K562 (cell line): Measurements from ENCODE around the gene NR6A1. TPM values are rescaled to one million over a fixed set of nuclear protein-coding genes. Genes with fewer than 3 reads are reported as not detected.
A peak's percentile ranks its signal among the peaks of the same experiment; 100 is the strongest.

Experiments used
- BCLAF1 ChIP-seq, 2 experiments: fragments of 450-650 bp in 1 of 2; IDR thresholded peaks; 2 replicates each; pipeline ENCODE4 v1.6.1; 2011 to 2017; ENCODE audit warnings: low read depth in 2 of 2, antibody characterized with exemption in 1 of 2, borderline replicate concordance in 1 of 2, low read length in 1 of 2, mild to moderate bottlenecking in 1 of 2, mixed read lengths in 1 of 2; ENCODE audit not compliant: control insufficient read depth in 1 of 2
- DEAF1 ChIP-seq: fragments of 450-650 bp; formaldehyde crosslinking; IDR thresholded peaks from 2 replicates; pipeline ENCODE4 v1.4.0; 2020; ENCODE audit warnings: mild to moderate bottlenecking, moderate library complexity
- FOSL1 ChIP-seq: fragments of 200-800 bp; sonication (Bioruptor generic); conservative IDR thresholded peaks from 2 replicates; pipeline ENCODE4 v1.6.1; 2016; ENCODE audit warnings: missing genetic modification characterization, missing compliant biosample characterization
- FOXJ2 ChIP-seq: fragments of 200-800 bp; sonication (Bioruptor generic); IDR thresholded peaks from 2 replicates; pipeline ENCODE4 v1.6.1; 2016; ENCODE audit warnings: missing genetic modification characterization, missing compliant biosample characterization
- HDAC3 ChIP-seq: fragments of 450-650 bp; IDR thresholded peaks from 2 replicates; pipeline ENCODE4 v1.6.1; 2018; ENCODE audit warnings: borderline replicate concordance, mild to moderate bottlenecking, moderate library complexity; ENCODE audit not compliant: partially characterized antibody
- HIVEP1 ChIP-seq: fragments of 250-450 bp; sonication (Bioruptor Pico); IDR thresholded peaks from 2 replicates; pipeline ENCODE4 v1.4.0; 2020; ENCODE audit warnings: mild to moderate bottlenecking
- HLTF ChIP-seq: fragments of 450-650 bp; IDR thresholded peaks from 2 replicates; pipeline ENCODE4 v1.6.1; 2016
- HNRNPK ChIP-seq: fragments of 200-400 bp; formaldehyde crosslinking; IDR thresholded peaks from one replicate; pipeline ENCODE4 v1.6.1; 2018; ENCODE audit warnings: mild to moderate bottlenecking, low read depth, low read length; ENCODE audit not compliant: poor library complexity, severe bottlenecking
- HNRNPL ChIP-seq: fragments of 200-400 bp; formaldehyde crosslinking; IDR thresholded peaks from 2 replicates; pipeline ENCODE4 v1.6.1; 2017; ENCODE audit warnings: low read depth, mild to moderate bottlenecking, low read length
- JUNB ChIP-seq: fragments of 450-650 bp; formaldehyde crosslinking; conservative IDR thresholded peaks from 2 replicates; pipeline ENCODE4 v1.4.0; 2020; ENCODE audit warnings: mild to moderate bottlenecking
- MXI1 ChIP-seq: IDR thresholded peaks from 2 replicates; pipeline ENCODE4 v1.6.1; 2011; ENCODE audit warnings: low read depth, mild to moderate bottlenecking, improper control_type of control experiment, low read length
- OTX1 ChIP-seq: fragments of 450-650 bp; formaldehyde crosslinking; IDR thresholded peaks from 2 replicates; pipeline ENCODE4 v1.4.0; 2022; ENCODE audit warnings: mild to moderate bottlenecking
- RBM39 ChIP-seq: fragments of 200-400 bp; formaldehyde crosslinking; optimal IDR thresholded peaks from 2 replicates; pipeline ENCODE3; 2018; ENCODE audit warnings: low read depth, low read length
- RHOXF2B ChIP-seq: fragments of 250-450 bp; sonication (Bioruptor Pico); conservative IDR thresholded peaks from 2 replicates; pipeline ENCODE4 v1.5.1; 2021
- RUNX1 ChIP-seq: sonication (generic); IDR thresholded peaks from 2 replicates; pipeline ENCODE4 v1.6.1; 2016; ENCODE audit warnings: antibody characterized with exemption, low read depth
- SRSF7 ChIP-seq: fragments of 200-400 bp; formaldehyde crosslinking; optimal IDR thresholded peaks from 2 replicates; pipeline ENCODE3; 2017; ENCODE audit warnings: mild to moderate bottlenecking, low read depth, low read length
- TAF9B ChIP-seq: fragments of 450-650 bp; IDR thresholded peaks from 2 replicates; pipeline ENCODE4 v1.6.1; 2018; ENCODE audit warnings: mild to moderate bottlenecking; ENCODE audit not compliant: partially characterized antibody
- TFAM ChIP-seq: fragments of 250-450 bp; sonication (Bioruptor Pico); conservative IDR thresholded peaks from 2 replicates; pipeline ENCODE4 v1.5.0; 2021; ENCODE audit warnings: mild to moderate bottlenecking, moderate library complexity
- ZNF583 ChIP-seq: fragments of 250-450 bp; sonication (Bioruptor Pico); IDR thresholded peaks from 2 replicates; pipeline ENCODE4 v1.4.0; 2020
- polyA plus RNA-seq, 8 experiments: library from polyadenylated mRNA; depleted of rRNA in 4 of 8; stranded (reverse) in 5 of 8; unstranded in 3 of 8; fragments of >200 nt; fragmentation: Nextera tagmentation in 2 of 8; fragmentation: Illumina TruSeq in 1 of 8; extraction: Ambion mirVana in 2 of 8; extraction: Trizol in 1 of 8; gene quantifications; 2 replicates each; pipeline versions ENCODE4 v1.2.1 to v1.2.3, GENCODE V29; 2011 to 2014; ENCODE audit warnings: inconsistent platforms in 1 of 8, missing spikeins in 1 of 8
- total RNA-seq, 7 experiments: library from RNA; depleted of rRNA in 6 of 7; stranded (reverse); fragments of >200 nt in 6 of 7; fragmentation: Illumina TruSeq in 2 of 7; extraction: Trizol in 2 of 7; gene quantifications; 2 replicates each; pipeline versions ENCODE4 v1.2.1 to v1.2.3, GENCODE V29; 2011 to 2021; ENCODE audit warnings: low replicate concordance in 1 of 7
- TF ChIP-seq, protein P1 (sequence below): fragments of 250-450 bp; sonication (Bioruptor Pico); IDR thresholded peaks from 2 replicates; pipeline ENCODE4 v1.8.0; 2021; ENCODE audit warnings: mild to moderate bottlenecking, moderate library complexity

The NR6A1 gene
- total and polyA plus RNA-seq, 9 of the 15 experiments (the other 6 are each of a cell fraction or from before 2014, with no cell fraction given), result 9.7 to 55.4 (median 28.3) TPM

DNA sequence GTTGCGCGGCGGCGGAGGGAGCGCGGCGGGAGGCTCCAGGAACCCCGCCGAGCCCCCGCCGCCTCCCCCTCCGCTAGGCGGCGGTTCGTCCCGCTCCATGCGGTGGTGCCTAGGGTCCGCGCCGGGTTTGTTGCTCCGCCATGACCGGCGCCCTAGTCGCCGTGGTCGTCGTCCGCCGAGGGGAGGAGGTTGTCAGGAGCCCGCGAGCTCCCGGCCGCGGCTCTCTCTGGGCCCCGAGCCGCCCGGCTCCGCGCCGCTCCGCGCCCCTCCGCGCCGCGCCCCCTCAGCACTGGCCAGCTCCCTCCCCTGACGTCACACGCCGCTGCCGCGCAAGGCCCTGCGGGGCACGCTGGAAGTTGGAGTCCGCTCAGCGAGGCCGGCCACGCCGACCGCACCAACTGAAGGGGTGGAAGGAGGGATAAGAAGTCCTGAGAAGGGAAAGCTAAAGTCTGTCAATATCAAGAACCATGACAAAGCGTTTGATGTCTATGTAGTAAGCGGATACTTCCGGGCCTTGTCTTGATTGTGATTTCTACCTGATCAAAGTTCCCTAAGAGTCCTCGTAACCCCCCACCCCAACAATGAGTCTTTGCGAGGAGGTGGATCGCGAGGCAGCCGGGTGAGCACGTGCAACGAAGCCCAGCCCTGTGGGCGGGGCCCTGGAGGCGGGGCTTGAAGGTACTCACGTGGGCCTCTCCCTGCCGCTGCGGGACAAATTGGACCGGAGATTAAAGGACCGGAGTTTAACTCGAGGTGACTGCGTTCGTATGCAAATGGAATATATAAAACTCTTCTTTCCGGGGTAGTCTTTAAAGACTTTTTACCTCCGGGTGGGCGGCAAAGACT is at the start of gene NR6A1 (continued):
- TF ChIP-seq RHOXF2B (no peak), FOSL1 (peak; percentile 71), RUNX1 (no peak), HIVEP1 (CRISPR knock-in tag) (no peak), HLTF (no peak), RBM39 (no peak), BCLAF1 (IDR thresholded peaks at IDR 0.05; ENCODE audit: borderline replicate concordance in 1 of 2, control insufficient read depth in 1 of 2, low read depth in 2 of 2, low read length in 1 of 2) (peak in 1 of 2 experiments; percentile 99; a peak in 2 of 4 replicates), TFAM (CRISPR knock-in tag) (no peak), ZNF583 (CRISPR knock-in tag) (0 out of 2 replicates have a peak, but pooled peaks have one; percentile 31), HNRNPL (no peak), DEAF1 (CRISPR knock-in tag) (no peak), MXI1 (peak; percentile 87), SRSF7 (no peak), FOXJ2 (0 out of 2 replicates have a peak, but pooled peaks have one; percentile 10), HDAC3 (peak; percentile 69), JUNB (CRISPR knock-in tag) (no peak), TAF9B (no peak), HNRNPK (peak; percentile 37), OTX1 (CRISPR knock-in tag) (peak; percentile 55; the same call in 1 of the 2 replicates)
- TF ChIP-seq, protein P1, sequence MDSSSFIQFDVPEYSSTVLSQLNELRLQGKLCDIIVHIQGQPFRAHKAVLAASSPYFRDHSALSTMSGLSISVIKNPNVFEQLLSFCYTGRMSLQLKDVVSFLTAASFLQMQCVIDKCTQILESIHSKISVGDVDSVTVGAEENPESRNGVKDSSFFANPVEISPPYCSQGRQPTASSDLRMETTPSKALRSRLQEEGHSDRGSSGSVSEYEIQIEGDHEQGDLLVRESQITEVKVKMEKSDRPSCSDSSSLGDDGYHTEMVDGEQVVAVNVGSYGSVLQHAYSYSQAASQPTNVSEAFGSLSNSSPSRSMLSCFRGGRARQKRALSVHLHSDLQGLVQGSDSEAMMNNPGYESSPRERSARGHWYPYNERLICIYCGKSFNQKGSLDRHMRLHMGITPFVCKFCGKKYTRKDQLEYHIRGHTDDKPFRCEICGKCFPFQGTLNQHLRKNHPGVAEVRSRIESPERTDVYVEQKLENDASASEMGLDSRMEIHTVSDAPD (CRISPR knock-in tag), result no peak
